KMS-11 (cell line): ENCODE results near the gene GOLGA3.
"Not testable (repeated sequence)": the region's sequence is repeated elsewhere in the genome, so short reads cannot be mapped to it uniquely, and the experiment has no call there.

Experiments
- H2AFZ ChIP-seq: fragments of 200-600 bp; sonication (generic); 2 replicates; pipeline ENCODE4 v1.6.1; 2016; ENCODE audit warnings: antibody characterized with exemption, mixed run types, low read depth
- H3K27ac ChIP-seq: fragments of 200-600 bp; sonication (generic); 2 replicates; pipeline ENCODE4 v1.6.1; 2016; ENCODE audit warnings: mild to moderate bottlenecking, mixed run types
- H3K27me3 ChIP-seq: fragments of 200-600 bp; sonication (generic); 2 replicates; pipeline ENCODE4 v1.6.1; 2017; ENCODE audit warnings: mild to moderate bottlenecking, low read depth, mixed run types, moderate library complexity; ENCODE audit not compliant: insufficient read depth
- H3K36me3 ChIP-seq: fragments of 200-600 bp; sonication (generic); 2 replicates; pipeline ENCODE4 v1.6.1; 2017; ENCODE audit warnings: mild to moderate bottlenecking, mixed run types; ENCODE audit not compliant: insufficient read depth
- H3K4me1 ChIP-seq: fragments of 200-600 bp; sonication (generic); 2 replicates; pipeline ENCODE4 v1.6.1; 2016; ENCODE audit warnings: mild to moderate bottlenecking, low read depth, mixed run types; ENCODE audit not compliant: poor library complexity, severe bottlenecking
- H3K4me2 ChIP-seq: fragments of 200-600 bp; sonication (generic); 2 replicates; pipeline ENCODE4 v1.7.0; 2016; ENCODE audit warnings: mild to moderate bottlenecking, mixed run types
- H3K4me3 ChIP-seq: fragments of 200-600 bp; sonication (generic); IDR thresholded peaks from 2 replicates; pipeline ENCODE4 v1.6.1; 2017; ENCODE audit warnings: low read depth, low read length, mixed read lengths; ENCODE audit not compliant: insufficient read depth
- H3K79me2 ChIP-seq: fragments of 200-600 bp; sonication (generic); 2 replicates; pipeline ENCODE4 v1.6.1; 2016; ENCODE audit warnings: low read depth, mixed run types; ENCODE audit not compliant: insufficient read depth
- H3K9ac ChIP-seq: fragments of 200-600 bp; sonication (generic); 2 replicates; pipeline ENCODE4 v1.6.1; 2016; ENCODE audit warnings: mild to moderate bottlenecking, mixed run types
- H4K20me1 ChIP-seq: fragments of 200-600 bp; sonication (generic); 2 replicates; pipeline ENCODE4 v1.6.1; 2016; ENCODE audit warnings: mild to moderate bottlenecking, mixed run types; ENCODE audit not compliant: insufficient read depth
- CTCF ChIP-seq: fragments of 200-600 bp; sonication (generic); conservative IDR thresholded peaks from 2 replicates; pipeline ENCODE4 v1.6.1; 2017; ENCODE audit warnings: low read depth, mild to moderate bottlenecking, antibody characterized with exemption, low read length, moderate library complexity, mixed read lengths

Gene GOLGA3

GRCh38 chr12:132761921-132762583 is 66.6 kb downstream of the GOLGA3 start:
- H2AFZ ChIP-seq, result peak overlapping the region; percentile 74; the same call in 1 of the 2 replicates
- TF ChIP-seq CTCF, result no peak
- peaks cover 24% of the 10 kb centered on the region for H3K79me2 ChIP-seq
- no peaks in the 10 kb centered on the region for H3K36me3 ChIP-seq
- no peaks in the 10 kb centered on the region for H4K20me1 ChIP-seq
- no peak overlapping the region for H3K4me3 ChIP-seq
- no peaks in the 10 kb centered on the region for H3K27me3 ChIP-seq
- H3K4me2 ChIP-seq, result peak overlapping the region; percentile 48; the same call in 1 of the 2 replicates
- peak overlapping the region; percentile 70; the same call in 1 of the 2 replicates for H3K9ac ChIP-seq
- no peaks in the 10 kb centered on the region for H3K4me1 ChIP-seq
- peak overlapping the region; percentile 88 for H3K27ac ChIP-seq

DNA sequence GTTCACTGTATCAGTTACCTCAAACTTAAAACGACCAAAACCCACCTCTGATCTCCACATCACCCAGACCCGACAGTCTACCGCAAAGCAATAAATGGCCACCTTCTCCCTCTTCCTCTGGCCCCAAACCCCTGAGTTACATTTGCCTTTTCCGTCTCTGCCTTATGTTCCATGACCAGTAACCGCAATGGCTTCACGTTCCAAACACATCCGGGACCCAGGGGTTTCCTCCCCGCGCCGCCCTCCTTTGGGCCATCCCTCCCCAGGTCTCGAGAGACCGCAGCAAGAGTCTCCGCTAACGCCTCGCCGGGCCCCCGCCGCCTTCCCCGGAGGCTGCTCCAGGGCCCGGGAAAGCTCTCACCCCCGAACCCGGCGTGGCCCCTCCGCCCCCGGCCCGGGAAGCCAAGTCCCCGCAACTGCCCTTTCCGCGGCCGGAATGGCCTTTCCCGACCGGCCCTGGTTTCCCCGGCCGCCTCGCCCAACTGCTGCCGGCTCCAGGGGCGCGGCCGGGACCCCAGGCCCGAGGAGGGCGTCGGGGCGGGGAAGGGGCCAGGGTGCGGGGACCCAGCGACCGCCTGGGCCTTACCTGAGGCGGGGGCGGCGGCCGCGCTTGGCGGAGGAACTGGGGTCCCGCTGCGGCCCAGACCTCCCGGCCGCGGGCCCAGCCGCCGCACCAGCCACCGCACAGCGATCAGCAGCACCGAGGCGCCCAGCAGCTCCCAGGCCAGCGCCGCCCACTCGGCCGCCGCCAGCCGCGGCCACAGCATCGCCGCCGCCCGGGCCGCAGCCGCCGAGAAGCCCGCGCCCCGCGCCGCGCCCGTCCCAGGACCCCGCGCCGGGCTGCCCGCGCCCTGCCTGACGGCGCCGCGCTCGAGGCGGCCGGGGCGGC is 67.4 kb downstream of the GOLGA3 start, which contains the start of gene ANKLE2:
Gene ANKLE2, minus strand, starts transcription at position 801 of the 889 bp plus-strand sequence. Its CDS starts 34 bp downstream, at position 767.
- Histone ChIP-seq H3K4me1 (no peaks in the 10 kb centered on the region), H4K20me1 (no peaks in the 10 kb centered on the region), H3K36me3 (no peaks in the 10 kb centered on the region), H2AFZ (peak within 1 kb of the TSS; percentile 74; the same call in 1 of the 2 replicates), H3K9ac (peak within 1 kb of the TSS; percentile 70), H3K27me3 (no peaks in the 10 kb centered on the region), H3K4me2 (peak within 1 kb of the TSS; percentile 57), H3K79me2 (peaks cover 25% of the 10 kb centered on the region), H3K27ac (peak within 1 kb of the TSS; percentile 88), H3K4me3 (no peak within 1 kb of the TSS)
- no peak for TF ChIP-seq CTCF

GRCh38 chr12:132759359-132759758 is 69.3 kb downstream of the GOLGA3 start:
- H3K36me3 ChIP-seq, result no peaks in the 10 kb centered on the region
- H3K79me2 ChIP-seq, result peaks cover 25% of the 10 kb centered on the region
- no peak overlapping the region for H3K4me2 ChIP-seq

DNA sequence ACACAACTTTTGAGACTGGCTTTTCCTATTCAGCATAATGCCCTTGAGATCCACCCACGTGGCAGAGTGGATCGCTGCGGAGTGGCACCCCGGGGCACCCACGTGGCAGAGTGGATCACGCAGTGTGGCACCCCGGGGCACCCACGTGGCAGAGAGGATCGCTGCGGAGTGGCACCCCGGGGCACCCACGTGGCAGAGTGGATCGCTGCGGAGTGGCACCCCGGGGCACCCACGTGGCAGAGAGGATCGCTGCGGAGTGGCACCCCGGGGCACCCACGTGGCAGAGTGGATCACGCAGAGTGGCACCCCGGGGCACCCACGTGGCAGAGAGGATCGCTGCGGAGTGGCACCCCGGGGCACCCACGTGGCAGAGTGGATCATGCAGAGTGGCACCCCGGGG is 69.8 kb downstream of the GOLGA3 start:
- H3K4me2 ChIP-seq, H3K27ac ChIP-seq, H3K36me3 ChIP-seq: not testable (repeated sequence)

More at GRCh38 chr12:132759359-132759758, 69.3 kb downstream of the GOLGA3 start:
- no peak overlapping the region for H3K27ac ChIP-seq
- no peak overlapping the region for H3K9ac ChIP-seq
- no peaks in the 10 kb centered on the region for H3K27me3 ChIP-seq
- H3K4me1 ChIP-seq, result no peaks in the 10 kb centered on the region
- no peak overlapping the region for H2AFZ ChIP-seq
- no peak overlapping the region for H3K4me3 ChIP-seq
- TF ChIP-seq CTCF, result no peak
- H4K20me1 ChIP-seq, result no peaks in the 10 kb centered on the region

More for the DNA sequence above, 69.8 kb downstream of the GOLGA3 start:
- not testable (repeated sequence) for H3K27me3 ChIP-seq, H4K20me1 ChIP-seq, H3K9ac ChIP-seq, H2AFZ ChIP-seq, H3K4me1 ChIP-seq, H3K4me3 ChIP-seq
- H3K79me2 ChIP-seq, result peaks cover 25% of the 10 kb centered on the region
